ENCODE measurements around the gene FAT1.

FAT1 gene

GRCh38 chr4:186725469-186726425 lies 2.1 kb upstream of the FAT1 start:
- no peak for DNase-seq (ENCODE audit: low read depth in 2 of 2)

GRCh38 chr4:186724864-186725468 lies 1.3 kb upstream of the FAT1 start:
- no peak for DNase-seq (ENCODE audit: low read depth in 2 of 2)

- no peak for DNase-seq (ENCODE audit: low read depth in 2 of 2)
These were observed 605 bp upstream of the FAT1 start for GRCh38 chr4:186724058-186724863.

GRCh38 chr4:186722796-186723291 lies 812 bp downstream of the FAT1 start:
- DNase-seq (ENCODE audit: low read depth in 2 of 2) = no peak

- DNase-seq (ENCODE audit: low read depth in 2 of 2) = no peak
These were observed 3.5 kb downstream of the FAT1 start for GRCh38 chr4:186719925-186720694.

GRCh38 chr4:186717556-186717955 lies 6.1 kb downstream of the FAT1 start:
- no peak for DNase-seq (ENCODE audit: low read depth in 2 of 2)

- no peak for DNase-seq (ENCODE audit: low read depth in 2 of 2)
These were observed 8.6 kb downstream of the FAT1 start for GRCh38 chr4:186715077-186715476.

- DNase-seq (ENCODE audit: low read depth in 2 of 2) = no peak
These were observed 9.5 kb downstream of the FAT1 start for GRCh38 chr4:186714006-186714675.

- no peak for DNase-seq (ENCODE audit: low read depth in 2 of 2)
These were observed 11.0 kb downstream of the FAT1 start for GRCh38 chr4:186712690-186713089.

- DNase-seq (ENCODE audit: low read depth in 2 of 2) = no peak
These were observed 13.0 kb downstream of the FAT1 start for GRCh38 chr4:186710521-186711119.

- DNase-seq (ENCODE audit: low read depth in 2 of 2) = no peak
These were observed 14.1 kb downstream of the FAT1 start for GRCh38 chr4:186709517-186709916.

GRCh38 chr4:186708554-186708953 lies 15.1 kb downstream of the FAT1 start:
- no peak for DNase-seq (ENCODE audit: low read depth in 2 of 2)

- no peak for DNase-seq (ENCODE audit: low read depth in 2 of 2)
These were observed 15.7 kb downstream of the FAT1 start for GRCh38 chr4:186707996-186708395.

GRCh38 chr4:186707574-186707973 lies 16.1 kb downstream of the FAT1 start:
- no peak for DNase-seq (ENCODE audit: low read depth in 2 of 2)

- DNase-seq (ENCODE audit: low read depth in 2 of 2) = no peak
These were observed 19.6 kb downstream of the FAT1 start for GRCh38 chr4:186704057-186704456.

- DNase-seq (ENCODE audit: low read depth in 2 of 2) = no peak
These were observed 20.1 kb downstream of the FAT1 start for GRCh38 chr4:186703510-186703909.

GRCh38 chr4:186702940-186703339 lies 20.7 kb downstream of the FAT1 start:
- DNase-seq (ENCODE audit: low read depth in 2 of 2) = no peak

- no peak for DNase-seq (ENCODE audit: low read depth in 2 of 2)
These were observed 21.4 kb downstream of the FAT1 start for GRCh38 chr4:186702297-186702696.

GRCh38 chr4:186701788-186702187 lies 21.9 kb downstream of the FAT1 start:
- DNase-seq (ENCODE audit: low read depth in 2 of 2) = no peak

- no peak for DNase-seq (ENCODE audit: low read depth in 2 of 2)
These were observed 22.4 kb downstream of the FAT1 start for GRCh38 chr4:186701273-186701672.
